GM19351 (cell line): ENCODE measurements around the gene OR4D2.

Experiments
- ATAC-seq: cut with Tn5 transposase; IDR thresholded peaks from one replicate; pipeline ENCODE4 v1.9.1; 2021; ENCODE audit warnings: mild to moderate bottlenecking, moderate library complexity; ENCODE audit not compliant: unreplicated experiment

Gene OR4D2

GRCh38 chr17:58207451-58207850 is 40.7 kb downstream of the OR4D2 start:
- no peak for ATAC-seq

DNA sequence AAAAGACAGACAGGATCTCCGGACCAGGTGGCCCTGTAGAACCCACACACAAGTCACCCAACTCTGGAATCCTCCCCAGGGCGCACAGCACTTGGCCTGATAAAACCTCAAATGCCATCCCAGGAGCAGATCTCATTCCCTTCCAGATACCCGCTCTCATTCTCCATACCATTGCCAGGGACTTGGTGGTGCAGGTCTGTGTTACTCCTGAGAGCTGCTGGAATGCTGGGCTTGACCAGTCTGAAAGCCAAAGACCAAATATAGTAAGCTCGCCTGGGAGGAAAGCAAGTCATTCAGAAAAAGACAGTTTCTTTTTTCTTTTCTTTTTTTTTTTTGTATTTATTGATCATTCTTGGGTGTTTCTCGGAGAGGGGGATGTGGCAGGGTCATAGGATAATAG is 41.6 kb downstream of the OR4D2 start:
- ATAC-seq = no peak

GRCh38 chr17:58210922-58211321 is 44.1 kb downstream of the OR4D2 start:
- no peak for ATAC-seq

GRCh38 chr17:58215685-58216084 is 48.9 kb downstream of the OR4D2 start:
- no peak for ATAC-seq

DNA sequence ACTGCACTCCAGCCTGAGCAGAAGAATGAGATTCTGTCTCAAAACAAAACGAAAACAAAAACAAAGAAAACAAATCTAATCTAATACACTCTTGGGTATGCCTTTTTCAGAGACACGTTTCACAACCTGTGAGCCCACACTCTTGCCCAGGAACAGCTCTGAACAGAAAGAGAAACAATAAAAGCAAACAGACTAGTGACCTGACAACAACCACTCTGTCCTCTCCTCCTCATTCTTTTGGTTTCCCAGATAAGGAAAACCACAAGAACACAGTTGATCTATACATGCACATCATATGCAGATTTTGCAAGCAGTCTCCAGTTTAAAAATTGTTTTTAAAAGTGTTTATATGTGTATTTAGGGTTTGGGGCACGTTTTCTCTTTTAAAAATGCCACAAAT is 51.0 kb downstream of the OR4D2 start:
- ATAC-seq = no peak

DNA sequence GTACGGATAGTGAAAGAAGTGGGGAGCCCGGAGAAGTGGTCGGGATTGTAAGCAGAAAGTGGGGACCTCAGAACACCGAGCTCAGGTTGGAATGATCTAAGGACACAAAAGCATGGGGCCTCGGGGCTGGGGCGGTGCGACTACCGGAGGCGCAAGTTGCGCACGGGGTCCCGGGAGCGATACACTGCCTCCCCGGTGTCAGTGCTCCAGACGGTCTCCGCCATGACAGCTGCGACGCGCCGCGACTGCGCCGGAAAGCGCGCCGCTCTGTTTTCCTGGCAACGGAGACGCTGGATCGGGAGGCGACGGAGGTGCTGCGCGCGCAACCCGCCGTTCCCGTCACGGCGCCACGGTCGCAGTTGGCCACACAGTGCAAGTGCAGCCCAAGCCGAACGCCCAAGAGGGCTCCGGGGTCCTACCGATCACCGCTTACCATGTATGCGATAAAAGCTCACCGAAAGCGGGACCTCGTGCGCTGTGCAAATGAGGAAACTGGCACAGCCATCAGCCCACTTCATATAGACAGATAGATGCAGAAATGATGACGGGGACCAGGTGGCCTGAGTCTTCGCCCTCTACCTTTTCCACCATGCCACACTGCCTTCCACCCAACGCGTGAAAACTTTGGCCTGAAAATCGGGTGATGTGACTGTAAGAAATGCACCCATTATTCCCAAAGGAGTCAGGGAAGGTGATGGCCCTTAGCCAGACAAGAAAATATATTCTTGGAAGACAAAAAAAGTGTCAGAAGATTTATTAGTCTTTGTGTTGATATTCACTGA is 52.4 kb downstream of the OR4D2 start, which contains the start of gene MKS1:
MKS1 (minus strand) TSS at position 249 of the 782 bp plus-strand sequence; CDS start at position 224, 25 bp downstream.
- peak; percentile 93 for ATAC-seq

DNA sequence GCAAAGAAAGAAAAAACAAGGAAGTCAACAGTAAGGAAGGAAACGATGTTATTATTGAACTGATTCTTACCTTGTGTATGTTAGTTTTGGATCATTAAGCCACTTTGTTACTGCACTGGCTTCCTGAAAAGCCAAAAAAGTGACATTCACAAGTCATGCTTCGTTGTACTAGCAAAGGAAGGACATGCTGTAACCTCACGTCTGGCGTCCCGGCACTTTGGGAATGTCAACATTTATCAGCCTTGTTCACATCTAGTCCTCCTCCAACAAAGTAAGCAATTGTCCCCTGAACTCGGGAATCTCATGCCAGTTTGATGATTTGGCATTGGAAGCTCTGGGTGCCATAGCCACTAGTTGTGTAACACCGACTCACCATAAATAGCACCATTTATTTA is 53.0 kb downstream of the OR4D2 start:
- no peak for ATAC-seq
